ENCODE measurements around the gene CDH4. TPM values are rescaled to one million over a fixed set of nuclear protein-coding genes. Genes with fewer than 3 reads are reported as not detected.

Gene CDH4
- total RNA-seq, 1 experiment from 2014 or later: not detected

DNA sequence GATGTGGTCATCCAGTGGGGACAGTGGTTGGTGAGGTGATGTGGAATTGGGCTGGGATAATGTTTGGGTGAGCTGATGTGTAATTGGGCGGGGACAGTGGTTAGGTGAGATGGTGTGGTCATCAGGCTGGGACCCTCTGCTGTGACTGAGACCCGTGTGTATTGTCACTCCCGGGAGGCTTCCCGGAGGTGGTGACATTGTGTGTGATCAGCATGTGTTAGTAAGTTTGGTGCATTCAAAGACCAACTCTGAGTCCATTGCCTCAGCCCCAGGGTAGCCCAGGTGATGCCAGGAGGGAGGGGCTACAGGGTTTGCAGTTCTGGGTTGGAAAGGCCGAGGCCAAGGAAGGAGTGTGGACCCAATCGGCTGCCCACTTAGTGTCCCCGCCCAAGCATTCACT, 438.1 kb downstream of the CDH4 start:
- Histone ChIP-seq H3K4me1 (no peaks in the 10 kb centered on the region), H3K36me3 (ENCODE audit: control insufficient read depth, insufficient read depth, low read length) (no peaks in the 10 kb centered on the region), H3K9me3 (no peaks in the 10 kb centered on the region), H3K27me3 (replicated peaks; ENCODE audit: control insufficient read depth, insufficient read depth, low read length) (peaks cover 2% of the 10 kb centered on the region; the same call in 1 of the 2 replicates), H3K4me3 (ENCODE audit: low read depth, low read length) (no peak overlapping the region)
- BruUV-seq (replicated peaks): no TSS peak
- DNase-seq: no peak
- H3K4me3 Mint-ChIP-seq (ENCODE audit: unreplicated experiment): no peak overlapping the region
- intact Hi-C loops (cut with micrococcal nuclease; ENCODE audit: unreplicated experiment): no loop called here
- no peaks in the 10 kb centered on the region for H3K4me1 Mint-ChIP-seq (ENCODE audit: low read depth, unreplicated experiment)
- TF ChIP-seq, protein P1, sequence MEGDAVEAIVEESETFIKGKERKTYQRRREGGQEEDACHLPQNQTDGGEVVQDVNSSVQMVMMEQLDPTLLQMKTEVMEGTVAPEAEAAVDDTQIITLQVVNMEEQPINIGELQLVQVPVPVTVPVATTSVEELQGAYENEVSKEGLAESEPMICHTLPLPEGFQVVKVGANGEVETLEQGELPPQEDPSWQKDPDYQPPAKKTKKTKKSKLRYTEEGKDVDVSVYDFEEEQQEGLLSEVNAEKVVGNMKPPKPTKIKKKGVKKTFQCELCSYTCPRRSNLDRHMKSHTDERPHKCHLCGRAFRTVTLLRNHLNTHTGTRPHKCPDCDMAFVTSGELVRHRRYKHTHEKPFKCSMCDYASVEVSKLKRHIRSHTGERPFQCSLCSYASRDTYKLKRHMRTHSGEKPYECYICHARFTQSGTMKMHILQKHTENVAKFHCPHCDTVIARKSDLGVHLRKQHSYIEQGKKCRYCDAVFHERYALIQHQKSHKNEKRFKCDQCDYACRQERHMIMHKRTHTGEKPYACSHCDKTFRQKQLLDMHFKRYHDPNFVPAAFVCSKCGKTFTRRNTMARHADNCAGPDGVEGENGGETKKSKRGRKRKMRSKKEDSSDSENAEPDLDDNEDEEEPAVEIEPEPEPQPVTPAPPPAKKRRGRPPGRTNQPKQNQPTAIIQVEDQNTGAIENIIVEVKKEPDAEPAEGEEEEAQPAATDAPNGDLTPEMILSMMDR (IDR thresholded peaks at IDR 0.05; ENCODE audit: insufficient read depth in 1 of 2, low read depth in 1 of 2, low read length in 1 of 2, severe bottlenecking in 1 of 2, unreplicated experiment in 1 of 2): no peak
- H3K36me3 Mint-ChIP-seq (ENCODE audit: insufficient read depth, unreplicated experiment): no peaks in the 10 kb centered on the region
- POLR2A ChIA-PET: no interaction called here
- CTCF ChIA-PET: no interaction called here
- no peak overlapping the region for H3K27ac Mint-ChIP-seq (ENCODE audit: unreplicated experiment)
- H3K27me3 Mint-ChIP-seq (ENCODE audit: insufficient read depth, unreplicated experiment): peaks cover 41% of the 10 kb centered on the region
- H3K9me3 Mint-ChIP-seq (ENCODE audit: unreplicated experiment): no peaks in the 10 kb centered on the region

DNA sequence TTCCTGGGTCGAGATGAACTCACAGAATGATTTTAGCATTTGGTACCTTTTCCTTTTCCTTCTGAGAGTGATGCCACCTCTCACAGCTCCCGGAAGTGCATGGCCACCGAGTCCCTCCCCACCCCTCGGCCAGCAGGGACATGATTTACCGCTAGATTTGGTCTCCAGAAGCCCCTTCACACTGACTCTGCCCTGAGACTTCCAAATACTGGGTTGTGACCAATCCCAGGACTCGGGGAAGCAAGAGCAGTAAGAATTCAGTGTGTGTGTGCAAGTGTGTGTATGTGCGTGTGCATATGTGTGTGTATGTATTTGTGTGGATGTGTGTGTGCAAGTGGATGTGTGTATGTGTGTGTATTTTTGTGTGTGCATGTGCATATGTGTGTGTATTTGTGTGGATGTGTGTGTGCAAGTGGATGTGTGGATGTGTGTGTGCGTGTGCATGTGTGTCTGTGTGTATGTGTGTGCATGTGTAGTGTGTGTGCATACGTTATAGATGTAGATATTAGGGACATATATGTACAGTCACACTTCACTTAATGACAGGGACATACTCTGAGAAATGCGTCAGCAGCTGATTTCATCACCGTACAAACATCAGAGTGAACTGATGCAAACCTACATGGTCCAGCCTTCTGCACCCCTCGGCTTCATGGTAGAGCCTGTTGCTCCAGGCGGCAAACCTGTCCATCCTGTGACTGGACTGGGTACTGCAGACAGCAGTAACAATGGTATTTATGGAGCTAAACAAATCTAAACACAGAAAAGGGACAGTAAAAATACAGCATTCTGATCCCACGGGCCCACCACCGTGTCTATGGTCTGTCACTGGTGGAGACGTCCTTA, 439.2 kb downstream of the CDH4 start:
- Mint-ChIP-seq H3K4me1 (ENCODE audit: low read depth, unreplicated experiment) (no peaks in the 10 kb centered on the region), H3K9me3 (ENCODE audit: unreplicated experiment) (no peaks in the 10 kb centered on the region), H3K36me3 (ENCODE audit: insufficient read depth, unreplicated experiment) (no peaks in the 10 kb centered on the region), H3K27me3 (ENCODE audit: insufficient read depth, unreplicated experiment) (peaks cover 40% of the 10 kb centered on the region), H3K27ac (ENCODE audit: unreplicated experiment) (no peak overlapping the region), H3K4me3 (ENCODE audit: unreplicated experiment) (no peak overlapping the region)
- ChIA-PET CTCF (no interaction called here), POLR2A (no interaction called here)
- Histone ChIP-seq H3K4me1 (no peaks in the 10 kb centered on the region), H3K9me3 (no peaks in the 10 kb centered on the region), H3K36me3 (ENCODE audit: control insufficient read depth, insufficient read depth, low read length) (no peaks in the 10 kb centered on the region), H3K4me3 (ENCODE audit: low read depth, low read length) (no peak overlapping the region), H3K27me3 (replicated peaks; ENCODE audit: control insufficient read depth, insufficient read depth, low read length) (peaks cover 3% of the 10 kb centered on the region; the same call in 1 of the 2 replicates)
- BruUV-seq (replicated peaks): no TSS peak
- TF ChIP-seq, protein P1 (IDR thresholded peaks at IDR 0.05; ENCODE audit: insufficient read depth in 1 of 2, low read depth in 1 of 2, low read length in 1 of 2, severe bottlenecking in 1 of 2, unreplicated experiment in 1 of 2): no peak
- intact Hi-C loops (cut with micrococcal nuclease; ENCODE audit: unreplicated experiment): no loop called here
- peak in 1 of 2 experiments; percentile 36 for DNase-seq

DNA sequence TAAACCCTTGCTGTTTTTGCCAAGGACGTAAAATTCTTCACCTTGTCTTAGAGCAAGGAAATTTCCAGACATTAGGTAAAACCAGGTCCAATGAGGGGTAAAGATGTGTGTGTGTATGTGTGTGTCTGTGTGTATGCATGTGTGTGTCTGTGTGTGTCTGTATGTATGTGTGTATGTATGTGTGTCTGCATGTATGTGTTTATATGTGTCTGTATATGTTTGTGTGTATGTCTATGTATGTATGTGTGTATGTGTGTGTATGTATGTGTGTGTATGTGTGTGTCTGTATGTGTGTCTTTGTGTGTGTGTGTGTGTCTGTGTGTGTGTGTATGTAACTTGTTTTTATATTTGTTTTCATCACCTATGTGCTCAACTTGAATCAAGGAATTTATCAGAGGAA, 439.9 kb downstream of the CDH4 start:
- peaks cover 3% of the 10 kb centered on the region; the same call in 1 of the 2 replicates for H3K27me3 ChIP-seq (replicated peaks; ENCODE audit: control insufficient read depth, insufficient read depth, low read length)
- no peaks in the 10 kb centered on the region for H3K9me3 Mint-ChIP-seq (ENCODE audit: unreplicated experiment)
- H3K4me3 Mint-ChIP-seq (ENCODE audit: unreplicated experiment): no peak overlapping the region

More for the DNA sequence above, 439.9 kb downstream of the CDH4 start:
- Mint-ChIP-seq H3K36me3 (ENCODE audit: insufficient read depth, unreplicated experiment) (no peaks in the 10 kb centered on the region), H3K27me3 (ENCODE audit: insufficient read depth, unreplicated experiment) (peaks cover 47% of the 10 kb centered on the region), H3K27ac (ENCODE audit: unreplicated experiment) (no peak overlapping the region), H3K4me1 (ENCODE audit: low read depth, unreplicated experiment) (no peaks in the 10 kb centered on the region)
- Histone ChIP-seq H3K4me3 (ENCODE audit: low read depth, low read length) (no peak overlapping the region), H3K36me3 (ENCODE audit: control insufficient read depth, insufficient read depth, low read length) (no peaks in the 10 kb centered on the region), H3K9me3 (no peaks in the 10 kb centered on the region), H3K4me1 (no peaks in the 10 kb centered on the region)
- ChIA-PET CTCF (no interaction called here), POLR2A (no interaction called here)
- BruUV-seq (replicated peaks): no TSS peak
- DNase-seq: no peak
- intact Hi-C loops (cut with micrococcal nuclease; ENCODE audit: unreplicated experiment): no loop called here
- TF ChIP-seq, protein P1 (IDR thresholded peaks at IDR 0.05; ENCODE audit: insufficient read depth in 1 of 2, low read depth in 1 of 2, low read length in 1 of 2, severe bottlenecking in 1 of 2, unreplicated experiment in 1 of 2): no peak
